HL-60/S4 (cell line): ENCODE results near the gene CD163L1.
"Not testable (repeated sequence)": the region's sequence is repeated elsewhere in the genome, so short reads cannot be mapped to it uniquely, and the experiment has no call there.

Experiments
- in situ Hi-C: fragments of 300-500 bp; cut with MboI; formaldehyde crosslinking; loops from 2 replicates; pipeline ENCODE4 v1.14.3; 2022; ENCODE audit warnings: low sequenced_read_pairs

The CD163L1 gene

DNA sequence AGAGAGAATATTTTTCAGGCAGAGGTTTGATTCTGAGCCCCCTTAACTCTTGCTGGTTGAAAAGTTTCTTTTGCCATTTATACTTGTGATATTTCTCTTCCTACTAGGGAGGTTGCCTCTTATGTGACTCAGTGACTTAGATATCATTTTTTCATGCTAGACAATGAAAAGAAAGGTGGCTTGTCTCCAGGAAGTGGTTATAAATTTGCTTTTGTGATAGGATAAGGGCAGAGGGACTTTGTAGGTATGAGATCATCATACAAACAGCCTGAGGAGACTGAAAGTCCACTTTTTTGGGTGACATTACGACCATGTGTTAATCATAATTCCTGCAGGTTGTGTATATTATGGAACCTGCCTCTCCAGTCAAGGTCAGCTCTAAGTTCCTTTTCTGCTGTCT is 104.3 kb downstream of the CD163L1 start:
- in situ Hi-C loops, result no loop called here

DNA sequence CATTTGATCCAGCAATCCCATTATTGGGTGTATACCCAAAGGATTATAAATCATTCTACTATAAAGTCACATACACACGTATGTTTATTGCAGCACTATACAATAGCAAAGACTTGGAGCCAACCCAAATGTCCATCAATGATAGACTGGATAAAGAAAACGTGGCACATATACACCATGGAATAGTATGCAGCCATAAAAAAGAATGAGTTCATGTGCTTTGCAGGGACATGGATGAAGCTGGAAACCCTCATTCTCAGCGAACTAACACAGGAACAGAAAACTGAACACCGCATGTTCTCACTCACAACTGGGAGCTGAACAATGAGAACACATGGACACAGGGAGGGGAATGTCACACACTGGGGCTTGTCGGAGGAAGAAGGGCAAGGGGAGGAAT is 106.2 kb downstream of the CD163L1 start:
- in situ Hi-C loops, result not testable (repeated sequence)

DNA sequence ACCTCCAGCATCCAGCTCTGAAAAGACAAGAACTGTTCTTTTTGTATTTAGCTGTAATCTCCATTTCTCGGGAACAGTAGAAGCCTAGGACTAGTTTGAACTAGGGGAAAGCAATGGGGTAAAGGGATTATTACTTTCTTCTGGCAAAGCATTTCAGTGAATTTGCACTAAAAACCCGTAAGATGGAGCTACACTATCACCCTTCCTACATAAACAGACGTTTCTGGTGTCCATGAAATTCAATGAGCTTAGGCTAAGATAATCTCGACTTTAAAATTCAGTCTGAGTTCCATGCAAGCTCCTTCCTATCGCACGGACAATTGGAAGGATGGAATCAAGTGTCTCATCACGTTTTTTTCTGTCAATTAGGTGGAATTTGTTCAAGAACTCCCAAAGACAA is 116.0 kb downstream of the CD163L1 start:
- in situ Hi-C loops, result no loop called here

DNA sequence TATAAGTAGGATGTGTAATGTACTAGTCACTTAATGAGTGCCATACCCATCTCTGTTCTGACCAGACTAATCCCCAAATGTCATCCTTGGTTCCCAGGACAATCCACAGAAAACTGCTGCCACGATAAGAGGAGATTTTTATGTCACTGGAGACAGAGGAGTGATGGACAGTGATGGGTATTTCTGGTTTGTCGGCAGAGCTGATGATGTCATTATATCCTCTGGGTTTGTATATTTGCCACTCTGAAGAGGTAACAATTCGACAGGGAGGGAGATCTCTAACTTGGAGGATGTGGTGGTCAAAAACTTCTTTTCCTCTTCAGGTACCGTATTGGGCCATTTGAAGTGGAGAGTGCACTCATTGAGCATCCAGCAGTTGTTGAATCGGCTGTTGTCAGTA is 119.8 kb downstream of the CD163L1 start:
- in situ Hi-C loops, result no loop called here

DNA sequence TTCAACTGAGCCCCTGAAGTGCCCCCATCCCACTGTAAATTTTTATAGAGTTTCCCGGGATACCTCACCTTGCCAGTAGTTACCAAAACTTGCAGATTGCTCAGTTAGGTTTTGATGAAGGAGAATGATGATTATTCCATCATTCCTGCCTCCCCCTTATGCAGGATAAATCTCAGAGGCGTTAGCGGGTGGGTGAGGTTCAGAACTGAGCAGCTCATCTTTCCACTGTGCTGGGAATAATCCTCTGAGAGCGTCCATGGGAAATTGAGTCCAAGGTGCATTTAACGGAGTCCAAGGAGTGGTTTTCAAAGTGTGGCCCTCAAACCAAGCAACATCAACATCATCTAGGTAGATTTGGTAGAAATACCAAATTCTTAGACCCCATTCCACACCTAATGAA is 121.4 kb downstream of the CD163L1 start:
- in situ Hi-C loops, result no loop called here

DNA sequence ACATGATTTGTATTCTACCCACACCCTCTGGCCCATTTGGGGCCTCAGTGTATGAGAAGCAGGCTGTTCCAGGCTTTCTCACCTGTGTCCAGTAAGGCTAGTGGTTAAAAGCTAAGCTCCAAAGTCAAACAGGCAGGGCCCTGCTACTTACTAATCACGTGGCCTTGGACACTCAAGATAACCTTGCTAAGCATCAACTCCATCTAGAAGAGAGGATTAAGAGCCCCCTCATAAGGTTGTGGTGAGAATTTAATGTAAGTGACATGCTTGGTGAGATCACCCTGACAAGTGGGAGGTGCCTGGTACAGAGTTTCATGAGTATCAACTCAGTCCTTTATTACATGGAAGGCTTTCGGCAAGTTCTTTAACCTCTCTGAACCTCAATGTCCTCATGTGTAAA is 122.3 kb downstream of the CD163L1 start:
- in situ Hi-C loops, result no loop called here

DNA sequence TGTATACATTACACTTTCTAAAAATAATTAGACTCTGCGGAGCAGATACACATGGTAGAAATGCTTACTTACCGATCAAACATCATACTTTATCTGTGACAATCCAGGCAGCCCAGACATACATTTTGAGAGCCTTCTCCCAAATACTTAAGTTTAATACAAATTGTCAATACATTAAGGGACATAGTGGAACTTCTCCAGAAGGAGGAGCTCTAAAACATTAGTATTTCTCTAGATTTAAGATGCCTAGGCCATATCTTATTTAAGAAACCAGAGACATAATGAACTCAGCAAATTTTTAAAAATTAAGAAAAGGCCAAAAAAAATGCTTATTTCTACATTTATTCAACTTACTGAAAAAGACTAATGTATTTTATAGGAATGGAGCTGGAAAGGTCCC is 124.0 kb downstream of the CD163L1 start:
- in situ Hi-C loops, result no loop called here

DNA sequence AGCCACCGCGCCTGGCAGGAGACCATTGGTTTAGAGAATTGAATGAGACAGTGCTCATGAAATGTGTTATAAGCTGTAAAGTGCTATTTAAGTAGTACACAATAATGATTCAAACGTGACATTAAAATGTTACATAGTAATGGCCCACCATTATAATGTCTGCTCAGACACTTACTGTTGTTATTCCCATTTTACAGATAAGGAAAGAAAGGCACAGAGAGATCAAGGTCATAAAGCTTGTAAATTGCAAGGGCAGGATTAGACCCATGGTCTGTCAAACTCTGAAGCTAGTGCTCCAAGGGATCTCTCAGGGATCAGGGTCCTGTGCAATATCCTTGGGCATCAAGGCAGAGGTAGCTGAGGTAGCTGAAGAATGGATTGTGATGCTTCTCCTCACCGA is 133.9 kb downstream of the CD163L1 start:
- in situ Hi-C loops, result no loop called here
